DMS 273 (cell line): Measurements from ENCODE around the gene CPLANE1.
A peak's percentile ranks its signal among the peaks of the same experiment; 100 is the strongest.

ENCODE experiments used
- DNase-seq: peaks from one replicate; lab custom pipeline; 2025; ENCODE audit not compliant: unreplicated experiment; lab: John Stamatoyannopoulos, UW

The CPLANE1 gene

GRCh38 chr5:37071901-37072581 is 177.1 kb downstream of the CPLANE1 start:
- DNase-seq: peak; percentile 14

- no peak for DNase-seq
Measured at GRCh38 chr5:37071487-37071886, 177.7 kb downstream of the CPLANE1 start.

- DNase-seq: no peak
Measured at GRCh38 chr5:37064442-37064841, 184.7 kb downstream of the CPLANE1 start.

- no peak for DNase-seq
Measured at GRCh38 chr5:37063739-37064138, 185.4 kb downstream of the CPLANE1 start.

GRCh38 chr5:37060030-37060429 is 189.1 kb downstream of the CPLANE1 start:
- DNase-seq: no peak

- no peak for DNase-seq
Measured at GRCh38 chr5:37056762-37057161, 192.4 kb downstream of the CPLANE1 start.
